LNCaP clone FGC (cell line): ENCODE results near the gene QPCT.
"Not testable (repeated sequence)": the region's sequence is repeated elsewhere in the genome, so short reads cannot be mapped to it uniquely, and the experiment has no call there.

Experiments
- DNase-seq: peaks from one replicate; pipeline ENCODE4 v3.0.0-alpha.2; 2011; ENCODE audit warnings: low read depth
- H3K4me3 ChIP-seq: 2 replicates; pipeline ENCODE4 v1.5.1; 2011; ENCODE audit warnings: mild to moderate bottlenecking, low read depth, low read length, control low read depth
- CTCF ChIP-seq: IDR thresholded peaks from 2 replicates; pipeline ENCODE4 v1.5.1; 2012; ENCODE audit warnings: mild to moderate bottlenecking; ENCODE audit not compliant: control insufficient read depth, insufficient read depth; ENCODE audit errors: extremely low read depth

QPCT gene

DNA sequence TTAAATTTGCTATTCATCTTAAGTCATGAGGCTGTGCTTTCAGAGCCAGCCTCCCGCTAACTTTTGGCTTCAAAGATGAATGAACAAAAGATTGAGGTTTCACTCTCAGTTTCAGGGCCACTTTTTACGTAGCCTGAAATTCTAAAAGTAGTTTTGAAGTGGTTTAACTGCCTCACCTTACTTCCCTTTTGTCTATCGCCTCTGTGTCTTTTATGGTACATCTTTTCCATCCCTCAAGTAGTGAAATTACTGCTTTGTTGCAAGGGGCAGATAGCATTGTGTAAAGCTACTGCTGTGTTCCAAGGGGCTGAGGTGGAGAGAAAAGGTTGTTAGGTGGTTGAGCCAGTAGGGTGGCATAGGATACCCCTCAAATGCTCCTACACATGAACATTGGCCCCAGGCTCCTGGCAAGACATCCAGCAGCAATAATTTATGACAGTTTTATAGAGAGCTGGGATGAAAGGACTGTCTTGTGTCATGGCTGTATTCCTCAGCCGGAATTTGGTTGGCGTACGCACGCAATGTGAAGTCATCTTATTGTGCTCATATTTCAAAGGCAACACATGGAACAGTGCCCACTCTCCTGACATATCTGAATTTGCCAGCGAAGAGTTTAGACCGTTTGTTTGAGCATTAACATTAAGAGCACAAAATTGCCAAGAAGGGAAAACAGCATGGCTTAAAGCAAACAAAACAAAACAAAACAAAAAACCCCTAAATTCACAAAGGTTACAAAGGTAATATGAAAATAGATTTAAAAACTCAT is 32.2 kb downstream of the QPCT start:
- no peak for TF ChIP-seq CTCF
- H3K4me3 ChIP-seq, result no peak overlapping the region
- DNase-seq, result peak; percentile 70

GRCh38 chr2:37377187-37377532 is 32.7 kb downstream of the QPCT start:
- no peak overlapping the region for H3K4me3 ChIP-seq
- no peak for DNase-seq
- no peak for TF ChIP-seq CTCF

- no peak overlapping the region for H3K4me3 ChIP-seq
- no peak for TF ChIP-seq CTCF
- DNase-seq, result no peak
Observed at GRCh38 chr2:37378411-37378810, 34.0 kb downstream of the QPCT start.

GRCh38 chr2:37379881-37380296 is 35.5 kb downstream of the QPCT start:
- no peak for DNase-seq
- no peak for TF ChIP-seq CTCF
- H3K4me3 ChIP-seq, result no peak overlapping the region

GRCh38 chr2:37380787-37381186 is 36.4 kb downstream of the QPCT start:
- H3K4me3 ChIP-seq, DNase-seq: not testable (repeated sequence)

DNA sequence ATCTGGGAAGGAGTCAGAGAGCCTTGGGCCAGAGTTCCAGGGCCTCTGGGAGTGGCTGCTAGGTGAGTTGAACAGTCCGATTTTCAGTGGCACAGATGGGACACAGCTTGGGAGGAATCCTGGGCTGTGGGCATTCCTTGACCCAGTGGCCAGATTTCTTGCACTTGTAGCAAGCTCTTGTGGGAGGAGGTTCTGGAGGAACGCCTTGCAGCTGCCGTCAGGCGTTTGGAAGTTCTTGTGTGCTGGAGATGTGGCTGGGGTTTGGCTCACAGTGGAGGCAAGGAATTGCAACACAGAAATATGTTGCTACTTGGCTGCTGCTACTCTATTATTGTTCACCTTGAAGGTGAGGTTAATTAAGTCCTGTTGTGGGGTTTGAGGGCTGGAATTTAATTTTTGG is 39.8 kb downstream of the QPCT start:
- H3K4me3 ChIP-seq, DNase-seq: not testable (repeated sequence)

DNA sequence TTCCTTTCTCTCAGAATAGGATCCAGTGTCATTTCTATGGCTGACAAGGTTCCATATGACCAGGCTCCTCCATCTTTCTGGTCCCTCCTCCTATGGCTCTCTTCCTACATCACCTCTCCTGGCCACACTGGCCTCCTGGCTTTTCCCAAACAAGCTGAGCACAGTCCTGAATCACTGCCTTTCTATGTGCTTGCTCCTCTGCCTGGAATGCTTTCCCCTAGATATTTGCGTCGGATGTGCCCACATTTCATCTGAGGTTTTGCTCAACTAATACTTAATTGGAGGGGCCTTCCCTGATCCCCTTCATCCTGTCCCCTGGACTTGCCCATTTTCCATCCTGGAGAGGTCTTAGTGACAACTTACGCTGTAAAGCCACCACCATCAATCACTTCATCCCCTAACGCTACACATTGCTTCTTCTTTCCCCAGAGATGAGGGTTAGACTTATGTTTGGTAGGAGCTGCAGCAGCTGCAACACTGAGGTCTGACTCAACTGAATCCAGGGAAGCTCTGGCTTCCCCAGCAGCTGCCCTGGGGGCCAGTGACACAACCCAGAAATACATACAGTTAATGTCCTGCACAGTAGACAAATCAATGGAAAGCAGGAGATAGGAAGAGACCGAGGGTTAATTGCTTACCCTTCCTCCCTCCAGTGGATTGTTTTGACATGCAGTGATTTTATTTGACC is 42.9 kb downstream of the QPCT start:
- H3K4me3 ChIP-seq, result no peak overlapping the region
- TF ChIP-seq CTCF, result no peak
- no peak for DNase-seq

DNA sequence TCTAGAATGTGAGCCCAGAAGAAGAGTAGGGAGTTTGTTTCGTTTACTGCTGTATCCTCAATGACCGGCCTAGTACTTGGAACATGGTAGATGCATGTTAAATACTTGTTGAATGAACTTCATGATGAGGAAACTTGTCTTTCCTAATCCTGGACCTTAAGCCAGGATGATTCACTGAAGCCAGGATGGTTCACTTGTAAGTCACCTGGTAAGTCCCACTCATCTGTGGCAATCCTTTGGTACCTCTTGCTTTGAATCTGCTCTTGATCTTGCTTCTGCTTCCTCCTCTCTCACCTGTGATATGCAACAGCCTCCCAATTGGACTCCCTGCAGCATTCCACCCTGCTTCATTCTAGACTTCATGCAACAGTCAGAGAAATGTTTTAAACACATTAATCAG is 43.6 kb downstream of the QPCT start:
- TF ChIP-seq CTCF, result no peak
- no peak overlapping the region for H3K4me3 ChIP-seq
- DNase-seq, result no peak
